ENCODE results near the gene SCMH1. TPM values are rescaled to one million over a fixed set of nuclear protein-coding genes. Genes with fewer than 3 reads are reported as not detected.

SCMH1 gene
- total RNA-seq, 1 experiment from 2014 or later: 16.5 TPM

DNA sequence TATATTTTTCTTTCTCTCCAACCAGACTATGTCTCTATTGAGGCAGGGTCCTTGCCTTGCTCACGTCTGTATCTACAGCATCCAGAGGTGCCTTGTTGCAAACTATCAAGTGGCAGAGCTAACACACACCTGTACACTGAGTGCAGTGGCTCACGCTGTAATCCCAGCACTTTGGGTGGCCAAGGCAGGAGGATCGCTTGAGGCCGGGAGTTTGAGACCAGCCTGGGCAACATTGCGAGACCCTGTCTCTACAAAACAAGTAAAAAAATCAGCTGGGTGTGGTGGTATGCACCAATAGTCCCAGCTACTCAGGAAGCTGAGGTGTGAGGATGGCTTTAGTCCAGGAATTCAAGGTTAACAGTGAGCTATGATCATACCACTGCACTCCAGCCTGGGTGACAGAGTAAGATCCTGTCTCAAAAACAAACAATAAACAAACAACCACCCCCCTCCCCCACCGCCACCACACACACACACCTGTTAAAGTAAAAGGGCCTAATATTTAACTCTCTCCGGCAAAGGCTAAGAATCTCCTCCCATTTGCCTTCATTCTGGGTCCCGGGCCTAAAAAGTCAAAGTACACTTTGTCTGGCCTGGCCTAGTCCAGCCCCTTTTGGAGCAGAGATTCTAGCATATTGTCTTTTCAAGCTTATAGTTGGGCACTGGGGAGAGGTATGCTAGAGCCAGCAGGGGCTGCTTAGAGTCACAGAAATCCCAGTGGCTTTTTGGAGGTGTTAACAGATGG lies 211.1 kb downstream of the SCMH1 start:
- H3K23ac ChIP-seq (ENCODE audit: insufficient read length, low read depth, low read length): no peak overlapping the region
- no peak overlapping the region for H3K9ac ChIP-seq (ENCODE audit: extremely low read depth, insufficient read length, low read length)
- TF ChIP-seq, protein P1, sequence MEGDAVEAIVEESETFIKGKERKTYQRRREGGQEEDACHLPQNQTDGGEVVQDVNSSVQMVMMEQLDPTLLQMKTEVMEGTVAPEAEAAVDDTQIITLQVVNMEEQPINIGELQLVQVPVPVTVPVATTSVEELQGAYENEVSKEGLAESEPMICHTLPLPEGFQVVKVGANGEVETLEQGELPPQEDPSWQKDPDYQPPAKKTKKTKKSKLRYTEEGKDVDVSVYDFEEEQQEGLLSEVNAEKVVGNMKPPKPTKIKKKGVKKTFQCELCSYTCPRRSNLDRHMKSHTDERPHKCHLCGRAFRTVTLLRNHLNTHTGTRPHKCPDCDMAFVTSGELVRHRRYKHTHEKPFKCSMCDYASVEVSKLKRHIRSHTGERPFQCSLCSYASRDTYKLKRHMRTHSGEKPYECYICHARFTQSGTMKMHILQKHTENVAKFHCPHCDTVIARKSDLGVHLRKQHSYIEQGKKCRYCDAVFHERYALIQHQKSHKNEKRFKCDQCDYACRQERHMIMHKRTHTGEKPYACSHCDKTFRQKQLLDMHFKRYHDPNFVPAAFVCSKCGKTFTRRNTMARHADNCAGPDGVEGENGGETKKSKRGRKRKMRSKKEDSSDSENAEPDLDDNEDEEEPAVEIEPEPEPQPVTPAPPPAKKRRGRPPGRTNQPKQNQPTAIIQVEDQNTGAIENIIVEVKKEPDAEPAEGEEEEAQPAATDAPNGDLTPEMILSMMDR (conservative IDR thresholded peaks at IDR 0.05): no peak
- no CpG with 5 or more reads among the region's 8 CpGs for WGBS (ENCODE audit: extremely low coverage, insufficient read length, low lambda C conversion rate)
- H3K14ac ChIP-seq (ENCODE audit: insufficient read depth, low read length): no peak overlapping the region
- no peaks in the 10 kb centered on the region for H3K9me3 ChIP-seq (ENCODE audit: control insufficient read depth, low read depth, low read length)
- no peak overlapping the region for H2AFZ ChIP-seq (ENCODE audit: low read length)
- Mint-ChIP-seq H3K27me3 (ENCODE audit: low read depth) (no peaks in the 10 kb centered on the region; the same call in 1 of the 2 replicates), H3K36me3 (ENCODE audit: insufficient read depth in 1 of 3, low read depth in 3 of 3) (peaks cover 29 to 46% (median 32%) of the 10 kb centered on the region in 3 experiments), H3K4me1 (peaks cover 10 to 18% of the 10 kb centered on the region in 2 experiments), H3K9me3 (no peaks in the 10 kb centered on the region), H3K4me3 (no peak overlapping the region), H3K27ac (no peak overlapping the region)
- H2AK5ac ChIP-seq (ENCODE audit: insufficient read length, low read length): no peak overlapping the region
- H3K27ac ChIP-seq (ENCODE audit: insufficient read length, low read depth, low read length): no peak overlapping the region
- no peak overlapping the region for H2BK5ac ChIP-seq (ENCODE audit: insufficient read length, low read length)
- H2BK12ac ChIP-seq (ENCODE audit: insufficient read length, low read depth, low read length): no peak overlapping the region
- no peak overlapping the region for H2BK15ac ChIP-seq (ENCODE audit: low read depth, low read length)
- no peaks in the 10 kb centered on the region for H3K79me1 ChIP-seq (ENCODE audit: insufficient read depth, low read depth, low read length, poor library complexity, severe bottlenecking)
- no peak overlapping the region for H3K4me2 ChIP-seq (ENCODE audit: insufficient read depth, insufficient read length, low read length)
- no peak overlapping the region for H3K4ac ChIP-seq (ENCODE audit: low read depth, low read length)
- H3T11ph ChIP-seq (ENCODE audit: low read length): no peak overlapping the region
- peaks cover 5% of the 10 kb centered on the region; the same call in 1 of the 2 replicates for H3K4me1 ChIP-seq (ENCODE audit: insufficient read depth, low read length)
- H4K20me1 ChIP-seq (ENCODE audit: control insufficient read depth, insufficient read depth, insufficient read length): no peaks in the 10 kb centered on the region
- no peak overlapping the region for H3K18ac ChIP-seq (ENCODE audit: insufficient read length, low read depth, low read length)
- H3K79me2 ChIP-seq (ENCODE audit: insufficient read depth, low read length): no peaks in the 10 kb centered on the region
- H2BK20ac ChIP-seq (ENCODE audit: low read depth, low read length, poor library complexity, severe bottlenecking): no peak overlapping the region
- no peak overlapping the region for H2BK120ac ChIP-seq (ENCODE audit: low read depth, low read length, poor library complexity, severe bottlenecking)
- no peak overlapping the region for H3K56ac ChIP-seq (ENCODE audit: insufficient read length, low read depth, low read length)
- no peaks in the 10 kb centered on the region for H3K23me2 ChIP-seq (ENCODE audit: insufficient read length, low read depth, low read length, poor library complexity, severe bottlenecking)
- no peak overlapping the region for H4K5ac ChIP-seq (ENCODE audit: insufficient read length, low read depth, low read length)
- no peak overlapping the region for H4K91ac ChIP-seq (ENCODE audit: insufficient read length, low read depth, low read length)
- no peaks in the 10 kb centered on the region for H3K27me3 ChIP-seq (ENCODE audit: insufficient read depth, low read length)
- DNase-seq: no peak
- H4K8ac ChIP-seq (replicated peaks; ENCODE audit: insufficient read length, low read depth, low read length): no peak overlapping the region

All from H9 (cell line).